ENCODE measurements around the gene ZBTB7C. TPM values are rescaled to one million over a fixed set of nuclear protein-coding genes. Genes with fewer than 3 reads are reported as not detected.

Gene ZBTB7C
- total RNA-seq, 1 experiment from 2014 or later: 0.33 TPM

- Mint-ChIP-seq H3K27me3 (ENCODE audit: low read depth) (peaks cover 6% of the 10 kb centered on the region), H3K4me1 (peaks cover 33 to 54% of the 10 kb centered on the region in 2 experiments), H3K4me3 (0 out of 5 replicates have a peak overlapping the region, but pooled peaks of 1 of the 2 experiments have one; percentile 48), H3K27ac (no peak overlapping the region; a peak in 1 of 7 replicates), H3K9me3 (no peaks in the 10 kb centered on the region; a peak in 1 of 5 replicates), H3K36me3 (ENCODE audit: insufficient read depth in 1 of 3, low read depth in 3 of 3) (no peaks in the 10 kb centered on the region; a peak in 1 of 7 replicates)
- no peak overlapping the region for H3K56ac ChIP-seq (ENCODE audit: insufficient read length, low read depth, low read length)
- H2BK20ac ChIP-seq (ENCODE audit: low read depth, low read length, poor library complexity, severe bottlenecking): no peak overlapping the region
- no peak overlapping the region for H4K5ac ChIP-seq (ENCODE audit: insufficient read length, low read depth, low read length)
- no peak overlapping the region for H2AFZ ChIP-seq (ENCODE audit: low read length)
- H3K18ac ChIP-seq (ENCODE audit: insufficient read length, low read depth, low read length): peak overlapping the region; percentile 72
- H3K4ac ChIP-seq (ENCODE audit: low read depth, low read length): no peak overlapping the region
- WGBS (ENCODE audit: extremely low coverage, insufficient read length, low lambda C conversion rate): no CpG with 5 or more reads among the region's 16 CpGs
- no peaks in the 10 kb centered on the region for H3K4me1 ChIP-seq (ENCODE audit: insufficient read depth, low read length)
- TF ChIP-seq CTCF (conservative IDR thresholded peaks at IDR 0.05): peak; percentile 73
- no peaks in the 10 kb centered on the region for H3K27me3 ChIP-seq (ENCODE audit: insufficient read depth, low read length)
- H2BK120ac ChIP-seq (ENCODE audit: low read depth, low read length, poor library complexity, severe bottlenecking): no peak overlapping the region
- H4K91ac ChIP-seq (ENCODE audit: insufficient read length, low read depth, low read length): no peak overlapping the region
- H3K14ac ChIP-seq (ENCODE audit: insufficient read depth, low read length): peak overlapping the region; percentile 27; the same call in 1 of the 2 replicates
- DNase-seq: no peak
- no peak overlapping the region for H3K27ac ChIP-seq (ENCODE audit: insufficient read length, low read depth, low read length)
- no peak overlapping the region for H2BK12ac ChIP-seq (ENCODE audit: insufficient read length, low read depth, low read length)
- H2AK5ac ChIP-seq (ENCODE audit: insufficient read length, low read length): no peak overlapping the region
- H2BK5ac ChIP-seq (ENCODE audit: insufficient read length, low read length): no peak overlapping the region
- no peaks in the 10 kb centered on the region for H3K23me2 ChIP-seq (ENCODE audit: insufficient read length, low read depth, low read length, poor library complexity, severe bottlenecking)
- no peak overlapping the region for H3K23ac ChIP-seq (ENCODE audit: insufficient read length, low read depth, low read length)
- H3T11ph ChIP-seq (ENCODE audit: low read length): no peak overlapping the region
- no peaks in the 10 kb centered on the region for H3K79me2 ChIP-seq (ENCODE audit: insufficient read depth, low read length)
- no peaks in the 10 kb centered on the region for H3K9me3 ChIP-seq (ENCODE audit: control insufficient read depth, low read depth, low read length)
- no peaks in the 10 kb centered on the region for H3K79me1 ChIP-seq (ENCODE audit: insufficient read depth, low read depth, low read length, poor library complexity, severe bottlenecking)
- no peaks in the 10 kb centered on the region for H4K20me1 ChIP-seq (ENCODE audit: control insufficient read depth, insufficient read depth, insufficient read length)
- H3K4me2 ChIP-seq (ENCODE audit: insufficient read depth, insufficient read length, low read length): no peak overlapping the region
- no peak overlapping the region for H3K9ac ChIP-seq (ENCODE audit: extremely low read depth, insufficient read length, low read length)
- H4K8ac ChIP-seq (replicated peaks; ENCODE audit: insufficient read length, low read depth, low read length): no peak overlapping the region
- H2BK15ac ChIP-seq (ENCODE audit: low read depth, low read length): no peak overlapping the region
Measured at GRCh38 chr18:48022531-48023329, 386.5 kb downstream of the ZBTB7C start.

Data from H9 (cell line).